Activated B cell treated with CpG ODN at 0.5 μM for 24 hours (primary cell): ENCODE results near the gene FAM184A. TPM values are rescaled to one million over a fixed set of nuclear protein-coding genes. Genes with fewer than 3 reads are reported as not detected.

Source experiments
- ATAC-seq: fragments of 200-7000 bp; cut with Tn5 transposase; one replicate; pipeline ENCODE4 v1.10.0; 2021; ENCODE audit warnings: low read depth, mild to moderate bottlenecking, moderate library complexity
- CTCF ChIA-PET: fragments of 350-600 bp; sonication (Branson Sonifier 250); formaldehyde crosslinking; loops from one replicate; lab custom pipeline; 2021; ENCODE audit warnings: antibody characterized with exemption; lab: Charles Lee
- POLR2A ChIA-PET: fragments of 350-600 bp; sonication (Branson Sonifier 250); formaldehyde crosslinking; loops from one replicate; lab custom pipeline; 2021; ENCODE audit warnings: antibody characterized with exemption; lab: Charles Lee
- DNase-seq: peaks from one replicate; pipeline ENCODE4 v3.0.0; 2022
- H3K27ac Mint-ChIP-seq: one replicate; pipeline ENCODE4 v1.8.0; 2020; ENCODE audit warnings: mixed read lengths
- H3K27me3 Mint-ChIP-seq: one replicate; pipeline ENCODE4 v1.8.0; 2021; ENCODE audit warnings: mixed read lengths
- H3K36me3 Mint-ChIP-seq: one replicate; pipeline ENCODE4 v1.8.0; 2021; ENCODE audit warnings: low read depth, mixed read lengths
- H3K4me1 Mint-ChIP-seq: one replicate; pipeline ENCODE4 v1.8.0; 2021; ENCODE audit warnings: mixed read lengths
- H3K4me3 Mint-ChIP-seq: one replicate; pipeline ENCODE4 v1.8.0; 2020; ENCODE audit warnings: mild to moderate bottlenecking, mixed read lengths
- H3K9me3 Mint-ChIP-seq: one replicate; pipeline ENCODE4 v1.8.0; 2020; ENCODE audit warnings: mixed read lengths
- intact Hi-C: fragments of 100-400 bp; cut with micrococcal nuclease; formaldehyde crosslinking; loops from one replicate; pipeline ENCODE4 v1.15.1; 2024
- total RNA-seq: library from RNA; stranded (reverse); gene quantifications from 2 replicates; pipeline ENCODE4 v1.2.3, GENCODE V29; 2022
- TF ChIP-seq, protein P1 (sequence below): fragments of 200-600 bp; IDR thresholded peaks from one replicate; pipeline ENCODE4 v1.8.0; 2022; ENCODE audit warnings: antibody characterized with exemption, mild to moderate bottlenecking

The FAM184A gene
- total RNA-seq, 1 donor from 2014 or later: 1.1 TPM

DNA sequence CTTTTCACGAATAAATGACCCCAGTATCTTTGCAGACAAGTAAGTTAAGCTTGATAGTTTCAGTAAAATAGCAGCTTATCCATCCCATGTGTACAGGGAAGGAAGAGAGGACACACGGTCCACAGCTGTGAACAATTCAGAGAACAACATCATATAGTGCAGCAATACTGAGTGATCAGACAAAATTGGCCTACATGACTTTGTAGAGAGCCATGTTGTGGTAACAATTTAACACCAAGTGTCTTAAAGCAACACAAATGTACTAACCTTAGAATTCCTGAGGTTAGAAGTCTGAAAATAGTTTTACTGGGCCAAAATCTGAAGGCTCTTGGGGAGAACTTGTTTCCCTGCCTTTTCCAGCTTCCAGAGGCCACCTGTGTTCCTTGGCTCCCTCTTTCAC, 12.5 kb downstream of the FAM184A start:
- Mint-ChIP-seq H3K27ac (no peak overlapping the region), H3K9me3 (no peaks in the 10 kb centered on the region), H3K4me3 (no peak overlapping the region), H3K4me1 (no peaks in the 10 kb centered on the region), H3K27me3 (no peaks in the 10 kb centered on the region), H3K36me3 (no peaks in the 10 kb centered on the region)
- CTCF ChIA-PET: no interaction called here
- POLR2A ChIA-PET: no interaction called here
- DNase-seq (no peak), ATAC-seq (no peak)
- intact Hi-C loops: no loop called here
- TF ChIP-seq, protein P1, sequence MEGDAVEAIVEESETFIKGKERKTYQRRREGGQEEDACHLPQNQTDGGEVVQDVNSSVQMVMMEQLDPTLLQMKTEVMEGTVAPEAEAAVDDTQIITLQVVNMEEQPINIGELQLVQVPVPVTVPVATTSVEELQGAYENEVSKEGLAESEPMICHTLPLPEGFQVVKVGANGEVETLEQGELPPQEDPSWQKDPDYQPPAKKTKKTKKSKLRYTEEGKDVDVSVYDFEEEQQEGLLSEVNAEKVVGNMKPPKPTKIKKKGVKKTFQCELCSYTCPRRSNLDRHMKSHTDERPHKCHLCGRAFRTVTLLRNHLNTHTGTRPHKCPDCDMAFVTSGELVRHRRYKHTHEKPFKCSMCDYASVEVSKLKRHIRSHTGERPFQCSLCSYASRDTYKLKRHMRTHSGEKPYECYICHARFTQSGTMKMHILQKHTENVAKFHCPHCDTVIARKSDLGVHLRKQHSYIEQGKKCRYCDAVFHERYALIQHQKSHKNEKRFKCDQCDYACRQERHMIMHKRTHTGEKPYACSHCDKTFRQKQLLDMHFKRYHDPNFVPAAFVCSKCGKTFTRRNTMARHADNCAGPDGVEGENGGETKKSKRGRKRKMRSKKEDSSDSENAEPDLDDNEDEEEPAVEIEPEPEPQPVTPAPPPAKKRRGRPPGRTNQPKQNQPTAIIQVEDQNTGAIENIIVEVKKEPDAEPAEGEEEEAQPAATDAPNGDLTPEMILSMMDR: no peak

DNA sequence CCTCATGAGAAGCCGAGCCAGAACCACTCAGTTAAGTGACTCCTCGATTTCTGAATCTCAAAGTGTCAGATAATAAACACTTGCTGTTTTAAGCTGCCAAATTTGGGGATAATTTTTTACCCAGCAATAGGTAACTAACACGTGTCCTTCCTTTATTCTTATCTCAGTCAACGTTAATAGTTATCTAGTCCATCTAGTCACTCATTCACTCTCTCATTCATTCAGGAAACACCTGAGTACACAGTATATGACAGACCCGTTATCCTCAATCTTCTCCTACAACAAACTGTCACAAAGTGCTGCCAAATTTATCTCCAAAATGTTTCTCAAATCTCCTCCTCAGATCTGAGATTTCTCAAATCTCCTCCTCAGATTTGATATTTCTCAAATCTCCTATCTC, 13.1 kb downstream of the FAM184A start:
- H3K9me3 Mint-ChIP-seq: no peaks in the 10 kb centered on the region
- TF ChIP-seq, protein P1: no peak
- H3K4me3 Mint-ChIP-seq: no peak overlapping the region
- peaks cover 2% of the 10 kb centered on the region for H3K4me1 Mint-ChIP-seq
- no peaks in the 10 kb centered on the region for H3K36me3 Mint-ChIP-seq
- intact Hi-C loops: no loop called here
- DNase-seq (no peak), ATAC-seq (no peak)
- H3K27ac Mint-ChIP-seq: no peak overlapping the region
- no peaks in the 10 kb centered on the region for H3K27me3 Mint-ChIP-seq
- CTCF ChIA-PET: no interaction called here
- POLR2A ChIA-PET: no interaction called here

DNA sequence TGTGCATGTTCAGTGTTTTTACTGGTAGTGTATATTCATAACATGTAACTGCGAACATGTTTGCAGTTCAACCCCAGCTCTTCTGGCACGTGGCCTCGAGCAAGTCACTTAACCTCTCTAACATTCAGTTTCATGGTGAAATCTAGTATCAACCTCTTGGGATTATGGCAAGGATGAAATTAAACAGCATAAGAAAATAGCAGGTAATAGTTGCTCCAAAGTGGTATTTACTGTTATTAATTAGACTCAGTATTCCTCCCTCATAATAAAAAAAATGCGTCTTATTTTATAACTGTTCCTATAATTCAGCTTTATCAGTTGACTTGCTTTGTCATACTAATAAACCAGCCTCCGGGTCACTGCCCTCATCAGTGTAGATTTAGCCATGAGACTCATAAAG, 15.0 kb downstream of the FAM184A start:
- H3K4me1 Mint-ChIP-seq: peaks cover 5% of the 10 kb centered on the region
- DNase-seq: no peak
- no peak overlapping the region for H3K27ac Mint-ChIP-seq
- H3K4me3 Mint-ChIP-seq: no peak overlapping the region
- no peaks in the 10 kb centered on the region for H3K9me3 Mint-ChIP-seq
- intact Hi-C loops: no loop called here
- ChIA-PET CTCF (no interaction called here), POLR2A (no interaction called here)
- ATAC-seq: no peak
- H3K27me3 Mint-ChIP-seq: peaks cover 2% of the 10 kb centered on the region
- TF ChIP-seq, protein P1: no peak
- no peaks in the 10 kb centered on the region for H3K36me3 Mint-ChIP-seq

DNA sequence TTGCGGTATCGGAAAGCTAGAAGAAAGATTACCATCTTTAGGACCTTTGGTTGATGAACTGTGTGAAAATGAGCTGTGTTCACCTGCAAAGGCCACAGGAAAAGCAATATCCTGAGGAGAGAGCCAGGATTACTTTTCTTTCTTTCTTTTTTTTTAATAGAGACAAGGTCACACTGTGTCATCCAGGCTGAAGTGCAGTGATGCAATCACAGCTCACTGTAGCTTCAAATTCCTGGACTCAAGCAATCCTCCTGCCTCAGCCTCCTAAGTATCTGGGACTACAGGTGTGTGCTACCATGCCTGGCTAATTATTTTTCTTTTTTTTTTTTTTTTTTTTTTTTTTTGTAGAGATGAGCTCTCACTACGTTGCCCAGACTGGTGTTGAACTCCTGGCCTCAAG, 17.2 kb downstream of the FAM184A start:
- Mint-ChIP-seq H3K9me3 (no peaks in the 10 kb centered on the region), H3K27ac (no peak overlapping the region), H3K4me3 (no peak overlapping the region), H3K36me3 (no peaks in the 10 kb centered on the region), H3K27me3 (peaks cover 2% of the 10 kb centered on the region), H3K4me1 (peaks cover 5% of the 10 kb centered on the region)
- TF ChIP-seq, protein P1: no peak
- DNase-seq: no peak
- ChIA-PET POLR2A (no interaction called here), CTCF (no interaction called here)
- ATAC-seq: no peak
- intact Hi-C loops: no loop called here

DNA sequence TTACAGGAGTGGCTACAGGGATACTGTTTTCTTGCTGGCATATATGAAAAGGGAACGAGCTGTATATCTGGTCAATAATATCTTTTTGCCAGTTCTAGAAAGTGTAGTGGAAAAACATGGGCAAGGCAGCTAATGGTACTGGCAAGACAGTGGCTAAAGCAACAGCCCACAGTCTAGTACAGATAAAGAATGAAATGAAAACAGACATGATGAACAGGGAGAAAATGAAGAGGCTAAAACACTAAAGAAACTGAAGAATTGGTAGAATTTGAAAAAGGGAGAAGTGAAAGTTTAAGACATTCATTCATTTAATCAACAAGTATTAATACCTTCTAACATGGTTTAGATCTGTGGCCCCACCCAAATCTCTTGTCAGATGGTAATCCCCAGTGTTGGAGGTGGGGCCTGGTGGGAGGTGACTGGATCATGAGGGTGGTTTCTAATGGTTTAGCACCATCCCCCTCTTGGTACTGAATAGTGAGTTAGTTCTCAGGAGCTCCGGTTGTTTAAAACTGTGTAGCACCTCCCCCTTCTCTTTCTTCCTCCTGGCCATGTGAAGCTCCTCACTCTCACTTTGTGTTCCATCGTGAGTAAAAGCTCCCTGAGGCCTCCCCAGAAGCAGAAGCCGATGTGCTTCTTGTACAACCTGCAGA, 18.1 kb downstream of the FAM184A start:
- H3K27ac Mint-ChIP-seq: no peak overlapping the region
- CTCF ChIA-PET: no interaction called here
- ATAC-seq (no peak), DNase-seq (no peak)
- TF ChIP-seq, protein P1: no peak
- intact Hi-C loops: no loop called here
- H3K36me3 Mint-ChIP-seq: no peaks in the 10 kb centered on the region
- H3K4me1 Mint-ChIP-seq: peaks cover 5% of the 10 kb centered on the region
- no peaks in the 10 kb centered on the region for H3K9me3 Mint-ChIP-seq
- H3K4me3 Mint-ChIP-seq: no peak overlapping the region
- H3K27me3 Mint-ChIP-seq: peaks cover 2% of the 10 kb centered on the region
- POLR2A ChIA-PET: no interaction called here
